Stomach (tissue), 4 donors: ENCODE measurements around the gene APOL2.

Source experiments
- CTCF ChIP-seq, 7 experiments: fragments of 450-650 bp in 4 of 7; fragments of 200-600 bp in 3 of 7; sonication (generic) in 3 of 7; IDR thresholded peaks; one replicate each; pipeline ENCODE4 v1.5.1; 2016 to 2019; ENCODE audit warnings: antibody characterized with exemption in 7 of 7, control low read depth in 2 of 7, mild to moderate bottlenecking in 1 of 7
- EP300 ChIP-seq: sonication (generic); formaldehyde crosslinking; IDR thresholded peaks from one replicate; pipeline ENCODE4 v1.6.1; 2017; ENCODE audit warnings: antibody characterized with exemption
- POLR2A ChIP-seq, 4 donors: fragments of 450-650 bp; IDR thresholded peaks; one replicate each; pipeline ENCODE4 v1.6.1; 2016; ENCODE audit warnings: antibody characterized with exemption in 4 of 4, control low read depth in 2 of 4, mild to moderate bottlenecking in 1 of 4, moderate library complexity in 1 of 4

GRCh38 chr22:36196254-36197064, 42.9 kb downstream of the APOL2 start:
- TF ChIP-seq POLR2A (IDR thresholded peaks at IDR 0.05) (no peak), CTCF (IDR thresholded peaks at IDR 0.05) (no peak), EP300 (no peak)
